GM12878 (cell line): ENCODE data around the gene IL6R. TPM values are rescaled to one million over a fixed set of nuclear protein-coding genes. Genes with fewer than 3 reads are reported as not detected.

Source experiments
- ATF7 ChIP-seq: fragments of 450-650 bp; IDR thresholded peaks from 2 replicates; pipeline ENCODE4 v1.6.1; 2016; ENCODE audit warnings: low read depth, mild to moderate bottlenecking
- BCL11A ChIP-seq: IDR thresholded peaks from 2 replicates; pipeline ENCODE4 v1.6.1; 2011; ENCODE audit warnings: low read depth, low read length
- BCL3 ChIP-seq: IDR thresholded peaks from 2 replicates; pipeline ENCODE4 v1.6.1; 2011; ENCODE audit warnings: borderline replicate concordance, low read depth, mild to moderate bottlenecking, moderate library complexity, low read length; ENCODE audit not compliant: insufficient read depth, poor library complexity, severe bottlenecking
- CBX5 ChIP-seq: sonication (generic); IDR thresholded peaks from 2 replicates; pipeline ENCODE4 v1.6.1; 2016; ENCODE audit warnings: low read depth, moderate library complexity, mild to moderate bottlenecking, inconsistent platforms
- CEBPB ChIP-seq, 2 experiments: fragments of 150-350 bp in 1 of 2; IDR thresholded peaks; 2 replicates each; pipeline ENCODE4 v1.6.1; 2012 to 2014; ENCODE audit warnings: low read depth in 2 of 2, low read length in 2 of 2, borderline replicate concordance in 1 of 2, inconsistent platforms in 1 of 2
- CHD2 ChIP-seq: IDR thresholded peaks from 2 replicates; pipeline ENCODE4 v1.6.1; 2011; ENCODE audit warnings: low read depth, low read length, improper control_type of control experiment, borderline replicate concordance
- CTCF ChIP-seq, 3 experiments: IDR thresholded peaks in 2 of 3; conservative IDR thresholded peaks in 1 of 3; 2 replicates each; pipeline ENCODE4 v1.5.1; 2011; ENCODE audit warnings: low read depth in 3 of 3, low read length in 3 of 3, mild to moderate bottlenecking in 3 of 3, control low read depth in 2 of 3, moderate library complexity in 2 of 3, inconsistent platforms in 1 of 3, mixed read lengths in 1 of 3; ENCODE audit not compliant: control insufficient read depth in 2 of 3, insufficient read depth in 1 of 3; ENCODE audit errors: extremely low read depth in 1 of 3
- E2F4 ChIP-seq: IDR thresholded peaks from 2 replicates; pipeline ENCODE4 v1.6.1; 2012; ENCODE audit warnings: low read depth, low read length, improper control_type of control experiment
- EP300 ChIP-seq, 2 experiments: fragments of 150-350 bp in 1 of 2; IDR thresholded peaks; 2 replicates each; pipeline ENCODE4 v1.6.1; 2011 to 2012; ENCODE audit warnings: low read depth in 2 of 2, low read length in 2 of 2, borderline replicate concordance in 1 of 2, improper control_type of control experiment in 1 of 2, inconsistent platforms in 1 of 2; ENCODE audit not compliant: control insufficient read depth in 1 of 2
- ETV6 ChIP-seq, 2 experiments: fragments of 450-650 bp in 1 of 2; IDR thresholded peaks in 1 of 2; conservative IDR thresholded peaks in 1 of 2; 2 replicates each; pipeline ENCODE4 v1.6.1; 2014; ENCODE audit warnings: antibody characterized with exemption in 1 of 2, borderline replicate concordance in 1 of 2, low read depth in 1 of 2, mild to moderate bottlenecking in 1 of 2, moderate library complexity in 1 of 2
- LARP7 ChIP-seq: fragments of 450-650 bp; IDR thresholded peaks from 2 replicates; pipeline ENCODE4 v1.6.1; 2017; ENCODE audit warnings: mild to moderate bottlenecking
- MEF2B ChIP-seq: fragments of 450-650 bp; IDR thresholded peaks from 2 replicates; pipeline ENCODE4 v1.6.1; 2018; ENCODE audit warnings: mild to moderate bottlenecking, moderate library complexity; ENCODE audit not compliant: partially characterized antibody, poor library complexity, severe bottlenecking
- MTA2 ChIP-seq: fragments of 450-650 bp; IDR thresholded peaks from 2 replicates; pipeline ENCODE4 v1.6.1; 2016; ENCODE audit warnings: low read depth, mild to moderate bottlenecking, moderate library complexity
- MXI1 ChIP-seq: fragments of 150-350 bp; IDR thresholded peaks from 2 replicates; pipeline ENCODE4 v1.6.1; 2011; ENCODE audit warnings: low read depth, mild to moderate bottlenecking, inconsistent platforms, low read length, improper control_type of control experiment
- MYB ChIP-seq: fragments of 150-350 bp; IDR thresholded peaks from 2 replicates; pipeline ENCODE4 v1.6.1; 2014; ENCODE audit warnings: mild to moderate bottlenecking, low read depth, low read length, borderline replicate concordance
- NRF1 ChIP-seq: conservative IDR thresholded peaks from 2 replicates; pipeline ENCODE4 v1.6.1; 2011; ENCODE audit warnings: mild to moderate bottlenecking, low read depth, low read length, improper control_type of control experiment
- RAD21 ChIP-seq: IDR thresholded peaks from 2 replicates; pipeline ENCODE4 v1.6.1; 2011; ENCODE audit warnings: mild to moderate bottlenecking, low read depth, low read length, moderate library complexity; ENCODE audit not compliant: insufficient read depth
- RAD51 ChIP-seq: fragments of 450-650 bp; IDR thresholded peaks from 2 replicates; pipeline ENCODE4 v1.6.1; 2016; ENCODE audit warnings: moderate library complexity, mild to moderate bottlenecking, inconsistent platforms
- SMAD5 ChIP-seq: IDR thresholded peaks from 2 replicates; pipeline ENCODE4 v1.6.1; 2016; ENCODE audit warnings: antibody characterized with exemption, low read depth
- USF1 ChIP-seq: IDR thresholded peaks from 2 replicates; pipeline ENCODE4 v1.6.1; 2011; ENCODE audit warnings: borderline replicate concordance, low read depth, mild to moderate bottlenecking, moderate library complexity, mixed read lengths, low read length; ENCODE audit not compliant: insufficient read depth; ENCODE audit errors: extremely low read length
- YBX1 ChIP-seq: fragments of 450-650 bp; IDR thresholded peaks from 2 replicates; pipeline ENCODE4 v1.6.1; 2016; ENCODE audit warnings: antibody characterized with exemption
- YY1 ChIP-seq: IDR thresholded peaks from 2 replicates; pipeline ENCODE4 v1.6.1; 2011; ENCODE audit warnings: low read depth, mild to moderate bottlenecking, low read length
- ZNF384 ChIP-seq: IDR thresholded peaks from 2 replicates; pipeline ENCODE4 v1.6.1; 2012; ENCODE audit warnings: low read depth, mild to moderate bottlenecking, low read length, improper control_type of control experiment, borderline replicate concordance
- ZNF622 ChIP-seq: fragments of 450-650 bp; IDR thresholded peaks from 2 replicates; pipeline ENCODE4 v1.6.1; 2017; ENCODE audit warnings: mild to moderate bottlenecking, inconsistent platforms
- polyA plus RNA-seq, 11 experiments: library from polyadenylated mRNA; depleted of rRNA in 4 of 11; unstranded in 6 of 11; stranded (reverse) in 5 of 11; fragments of >200 nt; fragmentation: Nextera tagmentation in 4 of 11; fragmentation: Illumina TruSeq in 1 of 11; extraction: Ambion mirVana in 4 of 11; extraction: Trizol in 1 of 11; gene quantifications; 1 replicate in 1 of 11; 2 replicates in 10 of 11; pipeline versions ENCODE4 v1.2.1 to v1.2.3, GENCODE V29; 2011 to 2016; ENCODE audit warnings: inconsistent platforms in 2 of 11, missing spikeins in 2 of 11, low read depth in 1 of 11
- total RNA-seq, 4 experiments: library from RNA; depleted of rRNA in 3 of 4; stranded (reverse); fragments of >200 nt in 3 of 4; fragmentation: Illumina TruSeq in 1 of 4; extraction: Trizol in 1 of 4; gene quantifications; 2 replicates each; pipeline versions ENCODE4 v1.2.1 to v1.2.3, GENCODE V29; 2013 to 2021

Gene IL6R
- total and polyA plus RNA-seq, 10 of the 15 experiments (the other 5 are each of a cell fraction or from before 2014, with no cell fraction given): 1.9 to 43.4 (median 17.5) TPM

GRCh38 chr1:154478639-154479038, 73.5 kb downstream of the IL6R start (continued):
- TF ChIP-seq LARP7: no peak
- no peak for TF ChIP-seq MYB
- 0 out of 2 replicates have a peak, but pooled peaks have one; percentile 37 for TF ChIP-seq MXI1
- no peak for TF ChIP-seq YBX1
- TF ChIP-seq EP300 (IDR thresholded peaks at IDR 0.05; ENCODE audit: borderline replicate concordance in 1 of 2, control insufficient read depth in 1 of 2, low read depth in 2 of 2, low read length in 2 of 2): no peak
- TF ChIP-seq NRF1: no peak
- 0 out of 2 replicates have a peak, but pooled peaks have one; percentile 40 for TF ChIP-seq RAD51
- TF ChIP-seq YY1: 0 out of 2 replicates have a peak, but pooled peaks have one; percentile 21
- no peak for TF ChIP-seq BCL3
- no peak for TF ChIP-seq ZNF622
- no peak for TF ChIP-seq CBX5
- TF ChIP-seq CEBPB (IDR thresholded peaks at IDR 0.05; ENCODE audit: borderline replicate concordance in 1 of 2, low read depth in 2 of 2, low read length in 2 of 2): no peak
- no peak for TF ChIP-seq ETV6 (conservative IDR thresholded peaks at IDR 0.05 in 1 of 2, IDR thresholded peaks at IDR 0.05 in 1 of 2; ENCODE audit: borderline replicate concordance in 1 of 2, low read depth in 1 of 2)
- no peak for TF ChIP-seq E2F4
- no peak for TF ChIP-seq USF1
- TF ChIP-seq CHD2: no peak
- TF ChIP-seq RAD21: peak; percentile 70
- peak; percentile 55 for TF ChIP-seq MTA2
- no peak for TF ChIP-seq MEF2B
- no peak for TF ChIP-seq SMAD5
- 0 out of 2 replicates have a peak, but pooled peaks have one; percentile 8 for TF ChIP-seq BCL11A
- no peak for TF ChIP-seq ATF7
- TF ChIP-seq ZNF384: no peak
- peak; percentile 14 to 44 (median 23); a peak in 3 of 6 replicates for TF ChIP-seq CTCF (IDR thresholded peaks at IDR 0.05 in 2 of 3, conservative IDR thresholded peaks at IDR 0.05 in 1 of 3; ENCODE audit: control insufficient read depth in 2 of 3, extremely low read depth in 1 of 3, insufficient read depth in 1 of 3, low read depth in 3 of 3, low read length in 3 of 3)
- TF ChIP-seq, all 136 proteins: peak for 10
